Fibroblast of lung (primary cell): ENCODE measurements around the gene SAMD11.

Source experiments
- EZH2 ChIP-seq: IDR thresholded peaks from 2 replicates; pipeline ENCODE4 v1.5.1; 2012; ENCODE audit warnings: low read length, control low read depth, mild to moderate bottlenecking; ENCODE audit errors: missing control alignments
- TF ChIP-seq, protein P1 (sequence below), 2 donors: IDR thresholded peaks in 1 of 2; conservative IDR thresholded peaks in 1 of 2; 1 replicate in 1 of 2; 2 replicates in 1 of 2; pipeline ENCODE4 v1.5.1; 2011 to 2012; ENCODE audit warnings: low read length in 2 of 2, control low read depth in 1 of 2, inconsistent platforms in 1 of 2, low read depth in 1 of 2, mild to moderate bottlenecking in 1 of 2

DNA sequence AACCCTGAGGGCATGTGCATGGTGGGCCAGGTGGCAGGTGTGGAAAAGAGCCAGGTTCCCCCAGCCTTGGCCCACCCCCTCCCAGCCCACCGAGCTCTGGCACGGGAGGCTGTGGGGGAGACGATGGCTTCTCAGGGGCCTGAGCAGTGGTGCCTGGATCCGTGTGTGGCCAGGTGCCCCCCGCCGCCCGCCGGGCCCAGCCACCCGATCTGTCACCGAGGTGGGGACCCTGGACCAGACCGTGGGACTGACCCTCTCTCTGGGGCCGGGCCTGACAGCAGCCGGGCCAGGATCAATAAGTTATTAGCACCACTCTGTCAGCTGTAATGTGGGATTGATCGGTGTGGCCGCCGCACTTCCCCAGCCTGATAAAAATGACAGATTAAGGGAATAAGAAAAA is 13.8 kb downstream of the SAMD11 start:
- TF ChIP-seq, protein P1, sequence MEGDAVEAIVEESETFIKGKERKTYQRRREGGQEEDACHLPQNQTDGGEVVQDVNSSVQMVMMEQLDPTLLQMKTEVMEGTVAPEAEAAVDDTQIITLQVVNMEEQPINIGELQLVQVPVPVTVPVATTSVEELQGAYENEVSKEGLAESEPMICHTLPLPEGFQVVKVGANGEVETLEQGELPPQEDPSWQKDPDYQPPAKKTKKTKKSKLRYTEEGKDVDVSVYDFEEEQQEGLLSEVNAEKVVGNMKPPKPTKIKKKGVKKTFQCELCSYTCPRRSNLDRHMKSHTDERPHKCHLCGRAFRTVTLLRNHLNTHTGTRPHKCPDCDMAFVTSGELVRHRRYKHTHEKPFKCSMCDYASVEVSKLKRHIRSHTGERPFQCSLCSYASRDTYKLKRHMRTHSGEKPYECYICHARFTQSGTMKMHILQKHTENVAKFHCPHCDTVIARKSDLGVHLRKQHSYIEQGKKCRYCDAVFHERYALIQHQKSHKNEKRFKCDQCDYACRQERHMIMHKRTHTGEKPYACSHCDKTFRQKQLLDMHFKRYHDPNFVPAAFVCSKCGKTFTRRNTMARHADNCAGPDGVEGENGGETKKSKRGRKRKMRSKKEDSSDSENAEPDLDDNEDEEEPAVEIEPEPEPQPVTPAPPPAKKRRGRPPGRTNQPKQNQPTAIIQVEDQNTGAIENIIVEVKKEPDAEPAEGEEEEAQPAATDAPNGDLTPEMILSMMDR (conservative IDR thresholded peaks at IDR 0.05 in 1 of 2, IDR thresholded peaks at IDR 0.05 in 1 of 2; ENCODE audit: low read depth in 1 of 2, low read length in 2 of 2) = no peak
- no peak for TF ChIP-seq EZH2
